Prostate gland (tissue), 2 donors: ENCODE results near the gene CAPN3. TPM values are rescaled to one million over a fixed set of nuclear protein-coding genes. Genes with fewer than 3 reads are reported as not detected.

ENCODE experiments used
- DNase-seq: peaks from one replicate; pipeline ENCODE4 v3.0.0-alpha.2; 2019; ENCODE audit warnings: low spot score
- H3K27ac ChIP-seq, 2 donors: fragments of 200-600 bp; sonication (generic); 2 replicates each; pipeline ENCODE4 v1.5.1; 2017 to 2019
- H3K27me3 ChIP-seq: fragments of 200-600 bp; sonication (generic); replicated peaks from 2 replicates; pipeline ENCODE4 v1.5.1; 2019; ENCODE audit not compliant: insufficient read depth
- H3K36me3 ChIP-seq, 2 donors: fragments of 200-600 bp; sonication (generic); 1 replicate in 1 of 2; 2 replicates in 1 of 2; pipeline versions ENCODE4 v1.5.1 to v1.8.1; 2017 to 2019
- H3K4me1 ChIP-seq: fragments of 200-600 bp; sonication (generic); replicated peaks from 2 replicates; pipeline ENCODE4 v1.5.1; 2019
- H3K4me3 ChIP-seq, 2 donors: fragments of 200-600 bp; sonication (generic); 2 replicates each; pipeline ENCODE4 v1.5.1; 2017 to 2019
- H3K9me3 ChIP-seq: fragments of 200-600 bp; sonication (generic); 2 replicates; pipeline ENCODE4 v1.5.1; 2017
- CTCF ChIP-seq, 4 experiments: fragments of 200-600 bp in 2 of 4; fragments of 450-650 bp in 2 of 4; sonication (generic) in 2 of 4; IDR thresholded peaks; 1 replicate in 3 of 4; 2 replicates in 1 of 4; pipeline ENCODE4 v1.5.1; 2016 to 2019; ENCODE audit warnings: antibody characterized with exemption in 4 of 4, mild to moderate bottlenecking in 2 of 4, moderate library complexity in 2 of 4
- POLR2A ChIP-seq: fragments of 450-650 bp; IDR thresholded peaks from one replicate; pipeline ENCODE4 v1.6.1; 2016; ENCODE audit warnings: antibody characterized with exemption, mild to moderate bottlenecking
- POLR2AphosphoS5 ChIP-seq: sonication (generic); formaldehyde crosslinking; IDR thresholded peaks from one replicate; pipeline ENCODE4 v1.6.1; 2017; ENCODE audit warnings: antibody characterized with exemption
- WGBS: methylation state at CpG from one replicate; pipeline ENCODE4 v1.1.5; 2018; 5-methylcytosine and 5-hydroxymethylcytosine counted together
- intact Hi-C: fragments of 100-400 bp; cut with DNase I; formaldehyde crosslinking; loops from one replicate; pipeline ENCODE4 v1.14.2; 2022
- total RNA-seq, 2 donors: library from RNA; depleted of rRNA; stranded (reverse); fragments of >200 nt; gene quantifications; one replicate each; pipeline ENCODE4 v1.1.0, GENCODE V29; 2016

CAPN3 gene
- total RNA-seq, 2 donors from 2014 or later, result 5.3 to 15.1 TPM

- no peak for DNase-seq
- TF ChIP-seq CTCF (IDR thresholded peaks at IDR 0.05) (no peak), POLR2A (no peak), POLR2AphosphoS5 (no peak)
- H3K9me3 ChIP-seq, result no peaks in the 10 kb centered on the region
- no peaks in the 10 kb centered on the region for H3K36me3 ChIP-seq
- WGBS, result 90% methylated on average over 11 of the region's 11 CpGs
- intact Hi-C loops, result no loop called here
- H3K27ac ChIP-seq, result no peak overlapping the region
- no peak overlapping the region for H3K4me3 ChIP-seq
- H3K27me3 ChIP-seq, result no peaks in the 10 kb centered on the region
- H3K4me1 ChIP-seq, result no peaks in the 10 kb centered on the region
These were observed 33.2 kb downstream of the CAPN3 start for GRCh38 chr15:42392309-42393024.

GRCh38 chr15:42394106-42394505 lies 34.8 kb downstream of the CAPN3 start:
- no peak overlapping the region for H3K4me3 ChIP-seq
- H3K4me1 ChIP-seq, result no peaks in the 10 kb centered on the region
- no peak for TF ChIP-seq POLR2A
- no peak for TF ChIP-seq CTCF (IDR thresholded peaks at IDR 0.05)
- TF ChIP-seq POLR2AphosphoS5, result no peak
- 89% methylated on average over 13 of the region's 13 CpGs for WGBS
- intact Hi-C loops, result no loop called here
- H3K36me3 ChIP-seq, result no peaks in the 10 kb centered on the region
- no peaks in the 10 kb centered on the region for H3K9me3 ChIP-seq
- no peaks in the 10 kb centered on the region for H3K27me3 ChIP-seq
- no peak for DNase-seq
- no peak overlapping the region for H3K27ac ChIP-seq

DNA sequence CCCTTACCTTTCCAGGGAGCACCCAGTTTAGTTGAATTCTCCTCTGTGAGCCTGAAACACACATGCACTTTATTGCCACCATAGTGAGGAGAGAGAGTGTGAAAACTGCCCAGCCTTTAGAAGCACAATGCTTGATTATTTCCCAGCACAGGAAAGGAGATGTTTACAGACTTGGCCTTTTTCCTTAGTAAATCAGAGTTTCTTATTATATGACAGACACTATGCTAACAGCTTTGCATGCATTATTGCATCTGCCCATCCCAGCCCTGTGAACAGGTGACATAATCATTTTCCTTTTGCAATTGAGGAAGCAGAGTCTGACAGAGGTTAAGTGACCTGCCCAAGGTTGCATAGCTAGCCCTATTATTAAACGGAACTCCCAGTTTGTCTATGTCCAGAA lies 36.5 kb downstream of the CAPN3 start:
- Histone ChIP-seq H3K27ac (no peak overlapping the region), H3K9me3 (no peaks in the 10 kb centered on the region), H3K36me3 (no peaks in the 10 kb centered on the region), H3K27me3 (no peaks in the 10 kb centered on the region), H3K4me1 (no peaks in the 10 kb centered on the region), H3K4me3 (no peak overlapping the region)
- TF ChIP-seq CTCF (IDR thresholded peaks at IDR 0.05), result no peak
- no peak for TF ChIP-seq POLR2AphosphoS5
- TF ChIP-seq POLR2A, result no peak
- intact Hi-C loops, result no loop called here
- WGBS, result 61% methylated on average over 1 of the region's 1 CpG
- DNase-seq, result no peak

DNA sequence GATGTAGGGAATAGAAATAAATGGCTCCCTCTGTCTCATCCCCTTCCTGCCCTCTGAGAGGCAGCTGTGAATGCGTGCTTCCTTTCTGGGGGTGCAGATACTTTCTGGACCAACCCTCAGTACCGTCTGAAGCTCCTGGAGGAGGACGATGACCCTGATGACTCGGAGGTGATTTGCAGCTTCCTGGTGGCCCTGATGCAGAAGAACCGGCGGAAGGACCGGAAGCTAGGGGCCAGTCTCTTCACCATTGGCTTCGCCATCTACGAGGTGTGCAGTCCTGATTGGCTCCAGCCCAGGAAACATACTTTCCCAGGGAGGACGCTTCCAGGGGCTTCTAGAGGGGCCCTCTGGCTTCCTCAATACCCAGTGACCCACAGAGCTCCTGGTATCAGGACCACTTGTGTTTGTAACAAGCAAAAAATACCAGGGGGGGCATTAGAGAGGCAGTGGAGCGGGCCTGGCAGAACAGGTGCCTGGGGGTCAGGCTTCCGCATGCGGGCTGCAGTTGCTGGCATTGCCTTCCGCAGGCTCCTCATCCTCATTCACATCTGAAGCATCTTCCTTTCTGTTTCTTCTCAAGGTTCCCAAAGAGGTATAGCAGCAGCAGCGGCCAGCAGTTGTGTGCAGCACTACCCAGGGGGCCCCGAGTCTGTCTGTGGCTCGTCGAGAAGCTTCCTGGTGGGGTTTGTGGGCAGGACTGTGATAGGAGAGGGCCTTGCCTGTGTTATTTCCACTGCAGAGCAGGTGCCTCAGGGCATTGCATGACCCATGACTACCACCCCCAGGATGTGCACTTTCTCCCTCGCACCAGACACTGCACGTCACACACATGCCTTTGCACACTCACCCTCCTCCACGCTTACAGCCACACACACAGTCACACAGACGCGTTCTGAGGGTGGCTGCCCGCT lies 42.5 kb downstream of the CAPN3 start:
- DNase-seq, result no peak
- Histone ChIP-seq H3K4me3 (no peak overlapping the region), H3K9me3 (no peaks in the 10 kb centered on the region), H3K27ac (no peak overlapping the region), H3K36me3 (no peaks in the 10 kb centered on the region), H3K27me3 (no peaks in the 10 kb centered on the region), H3K4me1 (no peaks in the 10 kb centered on the region)
- WGBS, result 84% methylated on average over 24 of the region's 24 CpGs
- TF ChIP-seq CTCF (IDR thresholded peaks at IDR 0.05), result no peak
- TF ChIP-seq POLR2A, result no peak
- no peak for TF ChIP-seq POLR2AphosphoS5
- intact Hi-C loops, result no loop called here
